Tongue (tissue), 2 donors: ENCODE results near the gene SCG5. TPM values are rescaled to one million over a fixed set of nuclear protein-coding genes. Genes with fewer than 3 reads are reported as not detected.
"Not testable (repeated sequence)": the region's sequence is repeated elsewhere in the genome, so short reads cannot be mapped to it uniquely, and the experiment has no call there.

Experiments used
- DNase-seq: peaks from one replicate; pipeline ENCODE4 v3.0.0-alpha.2; 2015
- total RNA-seq: library from RNA; depleted of rRNA; stranded (reverse); fragments of >200 nt; gene quantifications from one replicate; pipeline ENCODE4 v1.2.3, GENCODE V29; 2014

The SCG5 gene, protein sequence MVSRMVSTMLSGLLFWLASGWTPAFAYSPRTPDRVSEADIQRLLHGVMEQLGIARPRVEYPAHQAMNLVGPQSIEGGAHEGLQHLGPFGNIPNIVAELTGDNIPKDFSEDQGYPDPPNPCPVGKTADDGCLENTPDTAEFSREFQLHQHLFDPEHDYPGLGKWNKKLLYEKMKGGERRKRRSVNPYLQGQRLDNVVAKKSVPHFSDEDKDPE
- 9.2 TPM for total RNA-seq

DNA sequence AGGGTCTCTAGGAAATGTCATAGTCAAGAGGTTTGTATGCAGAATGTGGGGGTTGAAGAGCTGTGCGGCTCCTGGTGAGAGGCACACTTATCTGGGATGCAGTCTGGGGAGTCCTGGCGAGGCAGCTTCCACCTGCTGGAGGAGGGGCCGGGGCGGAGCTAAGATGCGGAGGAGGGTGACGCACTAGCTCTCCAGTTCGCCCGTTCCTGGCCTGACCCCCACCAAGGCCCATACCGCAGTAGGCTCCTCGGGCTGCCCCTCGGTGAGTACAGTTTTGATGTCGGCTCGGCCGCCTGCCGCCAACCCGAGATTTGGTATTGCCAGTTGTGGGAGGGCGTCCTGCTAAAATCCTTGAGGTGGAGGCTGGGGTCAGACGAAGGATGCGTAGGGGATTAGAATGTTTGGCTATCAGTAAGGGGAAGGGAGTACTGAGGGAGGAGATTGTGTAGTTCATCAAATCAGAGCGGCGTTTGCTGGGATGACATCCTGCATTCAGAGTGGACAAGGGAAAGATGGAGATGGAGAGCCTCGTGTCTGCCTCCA, at the start of gene SCG5:
TSS of gene SCG5 (plus strand) at position 194 of the 543 bp plus-strand sequence. CDS start 1,883 bp downstream, outside the sequence.
- DNase-seq = peak; percentile 60

DNA sequence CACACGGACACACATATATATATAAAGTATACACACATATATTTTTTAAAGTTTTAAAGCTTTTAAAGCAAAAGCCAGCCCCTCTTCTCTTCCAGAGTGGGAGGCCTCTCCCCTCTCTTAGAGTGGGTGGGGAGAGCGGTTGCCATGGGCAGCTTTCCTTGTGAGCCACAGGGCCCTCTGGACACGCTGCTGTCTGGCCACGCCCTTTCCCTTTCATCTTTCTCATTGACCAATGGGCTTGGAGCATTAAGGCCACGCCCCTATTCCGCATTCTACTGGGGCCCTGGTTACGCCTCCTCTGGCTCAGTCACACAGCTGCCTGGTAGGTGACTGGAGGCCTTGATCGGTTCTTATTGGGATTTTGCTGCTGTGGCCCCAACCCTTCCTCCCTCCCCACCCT, 48.4 kb upstream of the SCG5 start, which contains the start of gene GOLGA8N:
TSS of gene GOLGA8N (plus strand) at position 306 of the 400 bp plus-strand sequence.
- not testable (repeated sequence) for DNase-seq

DNA sequence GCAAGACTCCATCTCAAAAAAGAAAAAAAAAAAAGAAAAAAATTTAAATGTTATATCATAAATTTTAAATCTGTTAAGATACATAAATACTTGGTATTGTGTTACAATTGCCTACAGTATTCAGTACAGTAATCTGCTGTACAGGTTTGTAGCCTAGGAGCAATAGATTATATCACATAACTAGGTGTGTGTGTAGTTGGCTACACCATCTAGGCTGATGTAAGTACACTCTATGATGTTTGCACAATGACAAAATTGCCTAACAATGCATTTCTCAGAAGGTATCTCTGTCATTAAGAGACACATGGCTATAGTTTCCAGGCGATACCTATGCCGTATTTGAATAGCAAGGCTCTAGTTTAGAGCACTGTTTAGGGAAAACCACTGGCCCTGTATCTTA, 32.0 kb upstream of the SCG5 start:
- DNase-seq = not testable (repeated sequence)

DNA sequence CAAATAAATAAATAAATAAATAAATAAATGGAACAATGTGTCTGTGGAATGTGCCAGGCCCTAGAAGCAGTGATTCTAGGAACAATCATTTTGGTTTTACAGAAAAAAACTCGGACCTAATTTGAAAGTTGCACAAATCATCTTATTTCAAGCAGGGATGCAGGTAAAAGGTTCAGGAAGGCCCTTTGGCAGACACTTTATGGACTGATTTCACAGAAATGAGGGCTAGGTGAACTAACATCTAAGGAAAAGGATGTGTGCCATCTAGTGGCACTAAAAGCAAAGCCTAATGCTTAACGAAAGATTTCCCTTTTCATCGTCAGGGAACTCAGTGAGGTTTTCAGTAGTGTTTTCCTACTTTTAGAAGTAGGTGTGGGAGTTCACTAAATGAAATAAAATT, 30.8 kb upstream of the SCG5 start:
- peak; percentile 32 for DNase-seq

DNA sequence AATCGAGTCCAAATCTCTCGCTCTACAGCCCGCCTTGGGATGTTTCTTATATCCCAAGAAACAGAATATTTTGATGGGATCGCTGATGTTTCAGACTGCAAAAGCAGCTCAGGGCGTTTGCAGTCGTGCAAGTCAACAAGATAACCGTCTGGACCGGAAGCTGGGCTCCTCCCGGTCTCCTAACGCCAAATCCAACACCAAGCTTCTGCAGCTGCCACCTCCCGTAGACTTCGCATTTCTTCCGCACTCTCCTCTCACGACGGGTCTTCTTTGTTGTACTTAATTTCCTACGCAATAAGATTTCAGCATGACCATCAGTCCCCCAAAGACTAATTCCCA, 26.8 kb upstream of the SCG5 start:
- not testable (repeated sequence) for DNase-seq

DNA sequence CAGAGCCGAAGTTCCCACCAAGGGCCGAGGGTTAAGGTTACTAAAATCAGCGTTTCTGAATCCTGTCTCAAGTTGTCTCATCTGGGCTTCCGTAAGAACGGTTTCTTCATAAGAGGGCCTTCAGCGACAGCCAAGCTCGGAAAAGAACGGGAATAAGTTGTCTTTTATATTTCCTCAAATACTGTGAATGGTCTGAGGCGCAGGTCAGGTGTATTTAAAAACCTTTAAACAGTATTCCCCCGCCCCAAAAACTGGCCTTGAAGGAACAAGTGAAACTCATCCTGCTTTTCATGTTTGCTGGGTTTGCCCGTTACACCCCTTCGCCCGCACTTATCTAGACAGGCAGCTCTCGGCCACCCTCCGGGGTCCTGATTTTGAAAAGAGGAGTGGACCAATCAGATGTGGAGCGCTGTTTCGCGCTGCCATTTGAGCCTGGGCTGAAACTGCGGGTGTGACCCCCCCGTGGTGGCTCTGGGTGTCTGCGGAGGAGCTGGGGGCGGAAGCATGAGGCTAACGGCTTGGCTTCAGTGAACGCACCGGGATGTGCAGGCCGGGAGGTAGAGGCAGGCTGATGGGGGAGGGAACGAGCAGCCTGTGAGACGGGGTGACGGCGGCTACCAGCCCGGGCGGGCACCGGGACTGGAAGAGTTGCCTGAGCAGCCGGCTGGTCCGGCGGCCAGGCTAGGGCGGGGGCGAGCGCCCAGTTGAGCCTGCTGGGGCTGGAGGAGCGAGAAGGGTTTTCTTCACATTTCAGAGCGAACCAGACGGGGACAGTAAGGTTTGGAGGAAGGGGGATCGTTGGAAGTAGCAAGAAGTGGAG, 26.2 kb upstream of the SCG5 start, which contains the start of gene ARHGAP11A:
TSS of gene ARHGAP11A (plus strand) at position 454 of the 820 bp plus-strand sequence. CDS start 708 bp downstream, outside the sequence.
- peak; percentile 97 for DNase-seq

DNA sequence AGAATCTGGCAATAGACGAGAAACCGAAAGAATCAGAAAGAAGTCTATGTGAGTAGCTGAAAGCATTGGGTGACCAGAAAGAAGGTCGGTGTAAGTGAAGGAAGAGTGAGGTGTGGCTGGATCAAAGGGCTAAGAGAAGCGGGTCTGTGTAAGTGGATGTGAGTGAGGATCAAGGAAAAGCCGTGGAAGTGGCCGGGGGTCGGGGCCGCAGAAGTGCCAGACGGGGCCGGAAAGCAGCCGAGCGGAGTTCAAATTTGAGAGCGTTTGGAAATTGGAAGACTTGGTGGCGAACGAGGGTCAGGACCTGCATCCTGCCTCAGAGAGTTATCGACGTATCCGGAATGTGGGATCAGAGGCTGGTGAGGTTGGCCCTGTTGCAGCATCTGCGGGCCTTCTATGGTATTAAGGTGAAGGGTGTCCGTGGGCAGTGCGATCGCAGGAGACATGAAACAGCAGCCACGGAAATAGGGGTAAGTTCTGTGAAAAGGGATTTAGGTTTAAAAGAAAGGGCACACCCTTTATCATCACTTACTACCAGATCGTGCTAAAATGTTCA, 25.6 kb upstream of the SCG5 start:
- DNase-seq = not testable (repeated sequence)

DNA sequence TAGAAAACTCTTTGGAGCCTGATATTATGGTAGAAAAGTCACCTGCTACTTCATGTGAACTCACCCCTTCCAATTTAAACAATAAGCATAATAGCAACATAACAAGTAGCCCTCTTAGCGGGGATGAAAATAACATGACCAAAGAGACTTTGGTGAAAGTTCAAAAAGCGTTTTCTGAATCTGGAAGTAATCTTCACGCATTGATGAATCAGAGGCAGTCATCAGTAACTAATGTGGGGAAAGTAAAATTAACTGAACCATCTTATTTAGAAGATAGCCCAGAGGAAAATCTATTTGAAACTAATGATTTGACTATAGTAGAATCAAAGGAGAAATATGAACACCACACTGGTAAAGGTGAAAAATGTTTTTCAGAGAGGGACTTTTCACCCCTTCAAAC, 5.1 kb upstream of the SCG5 start:
- no peak for DNase-seq

DNA sequence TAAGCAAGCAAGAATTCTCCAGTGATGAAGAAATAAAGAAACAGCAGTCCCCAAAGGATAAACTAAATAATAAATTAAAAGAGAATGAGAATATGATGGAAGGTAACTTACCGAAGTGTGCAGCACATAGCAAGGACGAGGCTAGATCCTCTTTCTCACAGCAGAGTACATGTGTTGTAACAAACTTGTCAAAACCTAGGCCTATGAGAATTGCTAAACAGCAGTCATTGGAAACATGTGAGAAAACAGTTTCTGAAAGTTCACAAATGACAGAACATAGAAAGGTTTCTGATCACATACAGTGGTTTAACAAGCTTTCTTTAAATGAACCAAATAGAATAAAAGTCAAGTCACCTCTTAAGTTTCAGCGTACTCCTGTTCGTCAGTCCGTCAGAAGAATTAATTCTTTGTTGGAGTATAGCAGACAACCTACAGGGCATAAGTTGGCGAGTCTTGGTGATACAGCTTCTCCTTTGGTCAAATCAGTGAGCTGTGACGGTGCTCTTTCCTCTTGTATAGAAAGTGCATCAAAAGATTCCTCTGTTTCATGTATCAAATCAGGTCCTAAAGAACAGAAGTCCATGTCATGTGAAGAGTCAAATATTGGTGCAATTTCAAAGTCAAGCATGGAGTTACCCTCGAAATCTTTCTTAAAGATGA, 4.5 kb upstream of the SCG5 start:
- DNase-seq = no peak

DNA sequence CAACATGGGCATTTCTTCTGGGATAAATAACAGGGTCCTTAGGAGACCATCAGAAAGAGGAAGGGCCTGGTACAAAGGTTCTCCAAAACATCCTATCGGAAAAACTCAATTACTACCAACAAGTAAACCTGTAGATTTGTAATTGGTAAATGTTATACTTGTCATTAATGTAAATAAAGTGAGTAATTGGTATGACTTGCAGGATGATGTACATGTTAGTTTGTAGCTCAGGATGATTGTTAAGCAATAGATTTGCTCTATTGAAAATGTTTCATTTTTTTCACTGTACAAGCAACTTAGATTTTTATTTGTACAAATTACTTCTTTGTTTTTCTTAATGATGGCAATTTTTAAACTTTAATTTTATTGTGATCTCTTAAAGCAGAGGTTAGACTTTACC, 3.8 kb upstream of the SCG5 start:
- no peak for DNase-seq

DNA sequence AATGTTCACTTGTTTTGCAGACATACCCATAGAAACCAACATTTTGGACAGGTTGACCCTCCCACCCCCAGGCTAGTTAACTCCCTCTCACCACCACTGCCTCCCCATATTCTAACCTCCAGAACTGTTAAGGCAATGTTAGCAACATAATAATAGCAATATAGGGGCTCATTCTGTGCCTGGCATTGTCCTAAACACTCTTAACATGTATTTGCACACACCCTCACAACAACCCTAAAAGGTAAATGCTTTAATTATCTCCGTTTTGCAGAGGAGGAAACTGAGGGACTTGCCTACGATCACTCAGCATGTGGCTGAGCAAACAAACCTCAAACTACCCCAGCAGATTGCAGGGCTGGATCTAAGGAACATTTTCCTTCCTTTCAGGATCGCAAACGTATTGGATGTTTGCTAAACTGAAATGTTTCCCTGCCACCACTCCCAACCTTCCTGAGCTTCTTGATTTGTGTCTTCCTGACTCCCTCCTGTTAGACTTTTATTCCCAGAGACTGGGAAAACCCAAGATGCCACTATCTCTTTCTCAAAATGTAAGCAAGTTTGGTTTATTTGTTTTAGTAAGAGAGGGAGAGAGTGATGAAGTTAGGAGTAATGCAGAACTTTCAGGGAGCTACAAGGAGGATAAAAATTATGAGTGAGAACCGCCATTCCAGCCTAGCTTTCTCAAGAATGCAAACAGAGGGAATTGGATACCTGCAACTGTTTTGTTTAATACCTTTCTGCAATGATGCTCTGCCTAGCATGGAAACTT, 1.3 kb downstream of the SCG5 start:
- DNase-seq = no peak

DNA sequence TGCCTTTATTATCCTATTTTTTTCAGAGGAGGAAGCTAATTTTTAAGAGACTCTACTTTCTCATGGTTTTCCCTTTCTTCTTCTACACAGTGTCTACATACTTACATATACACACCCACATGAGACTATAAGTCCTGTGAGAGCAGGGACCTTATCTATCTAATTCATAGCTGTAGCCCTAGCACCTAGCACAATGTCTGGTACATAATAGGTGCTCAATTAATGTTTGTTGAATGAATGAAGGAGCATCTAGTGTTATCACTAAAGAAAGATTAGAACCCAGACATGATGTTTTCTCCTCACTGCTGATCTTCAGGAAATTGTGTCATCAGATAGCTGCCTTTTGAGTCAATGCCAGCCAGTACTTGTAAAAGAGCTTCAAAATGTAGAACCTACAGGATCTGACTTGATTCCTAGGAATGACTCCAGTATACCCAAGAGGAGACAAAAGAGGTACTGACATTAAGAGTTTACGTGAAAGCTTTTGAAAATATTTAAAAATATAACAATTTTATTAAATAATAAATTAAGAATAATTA, 2.5 kb downstream of the SCG5 start:
- DNase-seq = no peak

DNA sequence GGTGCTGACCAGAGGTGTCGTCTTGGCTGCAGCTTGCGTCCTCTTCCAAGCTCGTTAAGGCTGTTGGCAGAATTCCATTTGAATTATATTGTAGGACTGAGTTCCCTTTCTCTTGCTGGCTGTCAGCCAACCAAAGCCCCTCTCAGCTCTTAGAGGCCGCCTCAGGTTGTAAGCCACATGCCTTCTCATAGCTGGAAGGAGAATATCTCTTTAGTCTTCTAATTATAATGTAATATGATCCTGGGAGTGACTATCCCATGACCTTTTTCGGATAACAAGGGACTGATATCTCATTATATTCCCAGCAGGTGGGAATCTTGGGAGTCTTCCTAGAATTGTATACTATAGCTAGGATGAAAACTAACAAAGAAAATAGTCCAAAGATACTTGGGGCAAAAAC, 4.8 kb downstream of the SCG5 start:
- DNase-seq = no peak

DNA sequence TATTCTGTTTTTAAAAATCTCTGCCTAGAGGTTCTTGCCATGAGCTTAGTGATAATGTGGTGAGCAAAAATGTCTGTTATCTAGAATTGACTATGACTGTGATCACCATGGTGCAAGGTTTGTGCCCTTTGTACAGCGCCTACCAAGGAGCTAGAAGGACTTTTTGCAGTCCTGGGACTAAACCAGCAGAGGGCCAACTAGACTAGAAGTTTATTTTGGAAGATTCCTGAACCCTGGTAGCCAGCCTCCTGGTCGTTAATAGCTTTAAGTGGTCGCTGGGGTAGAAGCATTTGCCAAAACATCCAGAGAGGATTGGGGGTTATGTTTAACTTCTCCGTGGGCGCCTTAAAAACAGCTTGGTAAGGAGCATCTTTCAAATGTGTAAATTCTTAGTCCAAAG, 7.8 kb downstream of the SCG5 start:
- DNase-seq = no peak

DNA sequence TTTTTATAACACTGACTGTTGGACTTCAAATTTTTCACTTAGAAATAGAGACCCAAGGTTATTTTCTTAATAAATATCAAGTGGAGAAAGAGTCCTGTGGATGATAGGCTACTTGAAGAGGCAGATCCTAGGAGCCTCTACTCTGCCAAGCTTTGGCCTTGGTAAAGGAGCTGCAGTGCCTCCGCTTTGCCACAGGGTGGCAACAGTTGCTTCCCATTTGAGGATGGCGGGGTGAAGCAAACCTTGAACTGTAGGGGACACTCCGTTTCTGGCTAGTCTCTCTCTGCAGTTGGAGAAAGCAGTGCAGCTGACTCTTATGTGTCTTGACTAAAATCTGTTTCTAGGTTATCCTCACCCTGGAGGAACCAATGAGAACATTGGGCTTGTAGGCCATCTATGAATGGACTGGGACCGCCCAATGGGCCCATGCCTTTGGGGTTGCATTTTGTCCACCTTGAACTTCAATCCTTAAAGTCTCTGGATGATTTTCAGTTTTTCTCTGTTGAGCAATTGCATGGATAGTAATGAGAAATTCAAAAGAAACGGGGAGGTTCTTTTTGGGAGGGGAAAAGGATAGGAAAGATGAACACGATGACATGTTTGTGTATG, 9.8 kb downstream of the SCG5 start:
- DNase-seq = peak; percentile 54

DNA sequence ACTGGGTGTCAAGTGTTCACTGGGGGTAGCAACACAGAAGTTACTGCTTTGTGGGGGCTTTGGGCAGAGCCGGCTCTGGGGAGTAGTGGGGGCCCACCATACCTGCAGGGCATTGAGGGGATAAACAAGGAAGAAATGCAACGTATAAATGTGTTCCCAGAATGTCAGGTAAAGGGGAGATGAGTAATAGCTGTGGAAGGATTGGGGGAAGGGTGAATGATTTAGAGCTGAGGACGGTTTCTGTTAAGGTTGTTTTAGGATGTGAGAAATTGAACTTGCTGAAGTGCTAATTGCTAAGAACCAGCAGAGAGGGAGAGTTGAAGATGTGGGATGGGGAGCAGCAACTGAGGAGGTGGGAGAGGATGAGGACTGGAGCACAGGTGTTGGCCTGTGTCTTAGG, 10.7 kb downstream of the SCG5 start:
- no peak for DNase-seq

DNA sequence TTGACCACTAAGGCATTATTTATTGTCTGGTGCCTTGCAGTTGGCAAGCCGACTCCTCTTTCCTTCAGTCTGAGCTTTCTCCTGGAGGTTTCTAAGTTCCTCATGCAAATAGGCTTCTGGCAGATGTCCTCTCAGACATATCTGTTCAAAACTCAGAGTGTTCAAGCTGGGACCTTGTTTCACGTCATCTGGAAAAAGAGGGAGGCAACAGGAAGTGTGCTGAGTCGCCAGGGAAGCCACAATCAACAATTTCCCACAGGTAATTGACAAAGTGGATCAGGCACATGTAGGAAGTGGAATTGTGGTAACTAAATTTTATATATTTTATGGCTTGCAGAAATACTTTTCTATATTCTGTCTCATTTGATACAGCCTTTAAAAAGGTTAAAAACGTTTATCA, 14.6 kb downstream of the SCG5 start:
- DNase-seq = no peak

DNA sequence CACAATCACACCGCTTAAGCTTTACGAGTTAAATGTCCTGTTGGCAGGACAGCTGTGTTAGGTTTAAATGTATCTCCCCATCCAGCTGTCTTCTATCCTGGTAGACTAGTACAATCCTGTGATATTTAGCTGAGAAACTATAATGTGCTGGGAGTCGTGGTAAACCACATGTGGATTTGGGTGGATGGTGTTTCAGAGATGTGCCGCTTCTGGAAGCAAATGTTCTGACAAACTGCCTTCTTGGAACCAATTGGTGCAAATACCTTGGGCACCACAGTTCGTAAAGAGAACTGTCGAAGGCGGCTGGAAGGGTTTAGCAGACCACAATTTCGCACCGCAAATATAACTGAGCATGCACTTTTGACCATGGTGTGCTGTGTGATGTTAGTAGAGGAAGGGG, 15.0 kb downstream of the SCG5 start:
- DNase-seq = no peak

DNA sequence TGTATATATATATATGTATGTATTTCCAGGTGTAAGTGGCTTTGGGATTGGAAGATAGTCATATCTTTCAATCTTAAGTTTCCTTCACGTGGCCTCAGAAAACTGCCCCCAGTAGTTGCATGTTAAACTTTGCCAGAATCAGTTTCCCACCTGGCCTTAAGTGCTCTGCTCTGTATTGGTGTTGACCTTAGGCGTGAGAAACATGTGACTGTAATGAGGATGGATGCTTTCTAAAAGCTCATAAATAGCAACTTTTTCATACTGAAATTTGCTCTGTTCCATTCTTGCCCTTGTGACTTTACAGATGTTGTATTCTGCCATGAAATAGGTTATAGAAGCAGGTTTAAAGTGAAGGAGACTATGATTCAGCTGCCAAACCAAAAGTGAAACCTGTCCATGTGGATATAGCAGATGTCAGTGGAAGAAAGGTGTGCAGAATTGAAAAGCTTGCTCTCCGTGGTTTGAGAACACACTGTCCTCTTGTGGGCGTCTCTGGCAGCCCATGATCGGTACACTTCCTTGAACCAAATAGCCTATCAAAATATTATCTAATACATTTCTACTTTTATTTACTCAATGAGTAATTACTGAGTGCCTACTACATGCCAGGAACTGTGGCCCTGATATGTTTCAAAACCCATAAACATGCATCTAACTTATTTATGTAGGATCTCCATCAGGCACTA, 15.8 kb downstream of the SCG5 start:
- DNase-seq = no peak

DNA sequence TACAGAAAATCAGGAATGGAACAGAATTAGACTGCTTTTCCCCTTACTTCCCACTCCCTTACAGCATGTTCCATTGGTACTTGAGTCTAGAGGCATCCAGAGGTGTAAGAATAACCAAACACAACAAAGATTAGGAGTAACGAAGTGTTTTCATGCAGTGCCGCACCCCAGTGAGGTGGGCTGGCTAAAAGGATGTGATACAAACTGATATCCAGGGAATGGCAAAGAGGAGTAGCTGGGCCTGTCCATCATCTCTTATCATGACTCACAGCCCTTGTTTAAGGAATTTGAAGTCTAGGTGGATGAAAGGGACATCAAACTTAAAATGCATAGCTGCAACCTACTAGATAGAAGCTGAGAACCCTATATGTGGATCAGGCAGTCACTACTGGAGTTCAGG, 16.4 kb downstream of the SCG5 start:
- DNase-seq = no peak
